Stomach (tissue), 9 donors: ENCODE results near the gene PLCB1. TPM values are rescaled to one million over a fixed set of nuclear protein-coding genes. Genes with fewer than 3 reads are reported as not detected.

Experiments
- DNase-seq, 2 donors: peaks; one replicate each; pipeline versions ENCODE4 v3.0.0 to v3.0.0-alpha.2; 2013 to 2019
- H3K27ac ChIP-seq, 5 donors: fragments of 200-600 bp in 4 of 5; sonication (generic) in 4 of 5; one replicate each; pipeline ENCODE4 v1.5.1; 2013 to 2019; ENCODE audit warnings: mild to moderate bottlenecking in 1 of 5, moderate library complexity in 1 of 5
- H3K27me3 ChIP-seq, 3 donors: fragments of 200-600 bp; sonication (generic); one replicate each; pipeline ENCODE4 v1.5.1; 2017 to 2019; ENCODE audit warnings: mixed run types in 1 of 3
- H3K36me3 ChIP-seq, 4 donors: fragments of 200-600 bp; sonication (generic); 1 replicate in 3 of 4; 2 replicates in 1 of 4; pipeline ENCODE4 v1.5.1; 2016 to 2019
- H3K4me1 ChIP-seq, 4 donors: fragments of 200-600 bp; sonication (generic); one replicate each; pipeline ENCODE4 v1.5.1; 2016 to 2019
- H3K4me3 ChIP-seq, 4 donors: fragments of 200-600 bp; sonication (generic) in 3 of 4; one replicate each; pipeline ENCODE4 v1.5.1; 2016 to 2019; ENCODE audit warnings: mild to moderate bottlenecking in 1 of 4
- H3K9me3 ChIP-seq, 4 donors: fragments of 200-600 bp; sonication (generic); one replicate each; pipeline ENCODE4 v1.5.1; 2016 to 2019
- EP300 ChIP-seq: sonication (generic); formaldehyde crosslinking; IDR thresholded peaks from one replicate; pipeline ENCODE4 v1.6.1; 2017; ENCODE audit warnings: antibody characterized with exemption
- POLR2A ChIP-seq, 4 donors: fragments of 450-650 bp; IDR thresholded peaks; one replicate each; pipeline ENCODE4 v1.6.1; 2016; ENCODE audit warnings: antibody characterized with exemption in 4 of 4, control low read depth in 2 of 4, mild to moderate bottlenecking in 1 of 4, moderate library complexity in 1 of 4
- POLR2AphosphoS5 ChIP-seq, 3 donors: sonication (generic); formaldehyde crosslinking; IDR thresholded peaks; one replicate each; pipeline ENCODE4 v1.6.1; 2016; ENCODE audit warnings: antibody characterized with exemption in 3 of 3
- WGBS, 5 donors: extraction: QIAGEN DNeasy Blood & Tissue Kit in 3 of 5; methylation state at CpG; one replicate each; pipeline versions ENCODE4 v1.1.5 to v1.1.7; 2013 to 2018; 5-methylcytosine and 5-hydroxymethylcytosine counted together
- intact Hi-C: fragments of 100-400 bp; cut with DNase I; formaldehyde crosslinking; loops from one replicate; pipeline ENCODE4 v1.15.1; 2023; ENCODE audit warnings: low total_unique reads
- polyA plus RNA-seq, 3 donors: library from polyadenylated mRNA; stranded (reverse); fragments of 200-250 nt; gene quantifications; one replicate each; pipeline ENCODE4 v1.2.3, GENCODE V29; 2013
- total RNA-seq, 5 donors: library from RNA; depleted of rRNA; stranded (reverse); fragments of >200 nt; gene quantifications; one replicate each; pipeline versions ENCODE4 v1.1.0 to v1.2.3, GENCODE V29; 2014 to 2016
- TF ChIP-seq, protein P1 (sequence below), 7 experiments: fragments of 450-650 bp in 4 of 7; fragments of 200-600 bp in 3 of 7; sonication (generic) in 3 of 7; IDR thresholded peaks; one replicate each; pipeline ENCODE4 v1.5.1; 2016 to 2019; ENCODE audit warnings: antibody characterized with exemption in 7 of 7, control low read depth in 2 of 7, mild to moderate bottlenecking in 1 of 7
- donor health status: healthy with polysubstance abuse.
- donor health status: Bipolar disorder and iron deficiency.
- donor health status: healthy.

Gene PLCB1
- total and polyA plus RNA-seq, 8 donors = 4.1 to 66.5 (median 11.7) TPM

GRCh38 chr20:8395956-8396355 is 263.9 kb downstream of the PLCB1 start:
- no peaks in the 10 kb centered on the region for H3K27me3 ChIP-seq
- no peak for DNase-seq
- no peaks in the 10 kb centered on the region for H3K9me3 ChIP-seq
- no peak overlapping the region for H3K27ac ChIP-seq
- WGBS, 5 donors = 56 to 94% (median 73%) methylated on average over 2 of the region's 2 CpGs
- H3K4me1 ChIP-seq = peaks cover 0 to 14% (median 6%) of the 10 kb centered on the region in 4 donors
- no peak for TF ChIP-seq POLR2A (IDR thresholded peaks at IDR 0.05)
- no peak for TF ChIP-seq EP300
- no peak for TF ChIP-seq POLR2AphosphoS5 (IDR thresholded peaks at IDR 0.05)
- TF ChIP-seq, protein P1, sequence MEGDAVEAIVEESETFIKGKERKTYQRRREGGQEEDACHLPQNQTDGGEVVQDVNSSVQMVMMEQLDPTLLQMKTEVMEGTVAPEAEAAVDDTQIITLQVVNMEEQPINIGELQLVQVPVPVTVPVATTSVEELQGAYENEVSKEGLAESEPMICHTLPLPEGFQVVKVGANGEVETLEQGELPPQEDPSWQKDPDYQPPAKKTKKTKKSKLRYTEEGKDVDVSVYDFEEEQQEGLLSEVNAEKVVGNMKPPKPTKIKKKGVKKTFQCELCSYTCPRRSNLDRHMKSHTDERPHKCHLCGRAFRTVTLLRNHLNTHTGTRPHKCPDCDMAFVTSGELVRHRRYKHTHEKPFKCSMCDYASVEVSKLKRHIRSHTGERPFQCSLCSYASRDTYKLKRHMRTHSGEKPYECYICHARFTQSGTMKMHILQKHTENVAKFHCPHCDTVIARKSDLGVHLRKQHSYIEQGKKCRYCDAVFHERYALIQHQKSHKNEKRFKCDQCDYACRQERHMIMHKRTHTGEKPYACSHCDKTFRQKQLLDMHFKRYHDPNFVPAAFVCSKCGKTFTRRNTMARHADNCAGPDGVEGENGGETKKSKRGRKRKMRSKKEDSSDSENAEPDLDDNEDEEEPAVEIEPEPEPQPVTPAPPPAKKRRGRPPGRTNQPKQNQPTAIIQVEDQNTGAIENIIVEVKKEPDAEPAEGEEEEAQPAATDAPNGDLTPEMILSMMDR (IDR thresholded peaks at IDR 0.05) = no peak
- no peaks in the 10 kb centered on the region for H3K36me3 ChIP-seq
- intact Hi-C loops = loop anchor here (10.0 kb wide), 1 partner anchor 351 kb away; no protein-coding TSS in a partner anchor
- H3K4me3 ChIP-seq = no peak overlapping the region

GRCh38 chr20:8398263-8399051 is 266.4 kb downstream of the PLCB1 start:
- TF ChIP-seq EP300 (no peak), POLR2A (IDR thresholded peaks at IDR 0.05) (no peak), POLR2AphosphoS5 (IDR thresholded peaks at IDR 0.05) (no peak)
- TF ChIP-seq, protein P1 (IDR thresholded peaks at IDR 0.05) = no peak
- 87 to 93% (median 90%) methylated on average over 6 of the region's 6 CpGs for WGBS, 5 donors
- intact Hi-C loops = loop anchor here (10.0 kb wide), 1 partner anchor 354 kb away; no protein-coding TSS in a partner anchor

GRCh38 chr20:8399947-8400346 is 267.9 kb downstream of the PLCB1 start:
- TF ChIP-seq EP300 (no peak), POLR2A (IDR thresholded peaks at IDR 0.05) (no peak), POLR2AphosphoS5 (IDR thresholded peaks at IDR 0.05) (no peak)
- TF ChIP-seq, protein P1 (IDR thresholded peaks at IDR 0.05) = no peak
- no peak overlapping the region for H3K4me3 ChIP-seq
- H3K9me3 ChIP-seq = no peaks in the 10 kb centered on the region
- peaks cover 0 to 14% (median 6%) of the 10 kb centered on the region in 4 donors for H3K4me1 ChIP-seq
- intact Hi-C loops = loop anchor here (10.0 kb wide), 1 partner anchor 355 kb away; no protein-coding TSS in a partner anchor
- DNase-seq = peak in 1 of 2 donors; percentile 41
- H3K36me3 ChIP-seq = no peaks in the 10 kb centered on the region
- no peak overlapping the region for H3K27ac ChIP-seq
- H3K27me3 ChIP-seq = no peaks in the 10 kb centered on the region

More at GRCh38 chr20:8398263-8399051, 266.4 kb downstream of the PLCB1 start:
- no peak overlapping the region for H3K27ac ChIP-seq
- H3K4me3 ChIP-seq = no peak overlapping the region
- H3K36me3 ChIP-seq = no peaks in the 10 kb centered on the region
- no peak for DNase-seq
- H3K9me3 ChIP-seq = no peaks in the 10 kb centered on the region
- H3K27me3 ChIP-seq = no peaks in the 10 kb centered on the region
- peaks cover 0 to 14% (median 6%) of the 10 kb centered on the region in 4 donors for H3K4me1 ChIP-seq

- H3K9me3 ChIP-seq = no peaks in the 10 kb centered on the region
- H3K4me1 ChIP-seq = peaks cover 0 to 14% (median 6%) of the 10 kb centered on the region in 4 donors
- 79 to 91% (median 87%) methylated on average over 3 of the region's 3 CpGs for WGBS, 5 donors
- H3K36me3 ChIP-seq = no peaks in the 10 kb centered on the region
- H3K27ac ChIP-seq = no peak overlapping the region
- no peak overlapping the region for H3K4me3 ChIP-seq
- no peak for TF ChIP-seq EP300
- TF ChIP-seq POLR2AphosphoS5 (IDR thresholded peaks at IDR 0.05) = no peak
- TF ChIP-seq POLR2A (IDR thresholded peaks at IDR 0.05) = no peak
- TF ChIP-seq, protein P1 (IDR thresholded peaks at IDR 0.05) = no peak
- intact Hi-C loops = no loop called here
- DNase-seq = no peak
- no peaks in the 10 kb centered on the region for H3K27me3 ChIP-seq
Measured at GRCh38 chr20:8400486-8400885, 268.4 kb downstream of the PLCB1 start.
